Stimulated activated CD8-positive, alpha-beta memory T cell treated with anti-CD3 and anti-CD28 coated beads, Interleukin-12 subunit alpha, Interleukin-12 subunit beta, amount 100 ng/mL, for 1 hour (primary cell): ENCODE results near the gene CLDN10.
"Not testable (repeated sequence)": the region's sequence is repeated elsewhere in the genome, so short reads cannot be mapped to it uniquely, and the experiment has no call there.

ENCODE experiments used
- DNase-seq: peaks from one replicate; pipeline ENCODE4 v3.0.0-alpha.2; 2020; ENCODE audit warnings: low read depth

The CLDN10 gene

GRCh38 chr13:95541308-95541707 is 11.2 kb upstream of the CLDN10 start:
- DNase-seq, result no peak

GRCh38 chr13:95541911-95542474 is 10.5 kb upstream of the CLDN10 start:
- no peak for DNase-seq

DNA sequence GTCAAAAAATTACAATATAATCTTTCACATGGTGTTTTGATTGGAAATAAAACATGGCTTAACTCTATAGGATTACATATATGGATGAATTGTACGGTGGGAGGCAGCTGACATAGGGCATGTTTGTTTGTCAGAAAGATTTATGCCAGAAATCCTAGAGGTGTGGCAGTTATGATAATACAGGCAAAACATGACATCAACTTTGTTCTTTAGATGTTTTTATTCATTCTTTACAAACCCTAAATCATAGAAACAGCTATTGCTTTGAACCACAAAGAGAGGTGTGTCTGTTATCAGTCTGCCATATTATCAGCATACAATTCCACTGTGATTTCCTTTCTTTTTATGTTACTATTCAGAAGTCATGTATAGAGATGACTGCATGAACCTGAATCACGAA is 8.2 kb upstream of the CLDN10 start:
- no peak for DNase-seq

DNA sequence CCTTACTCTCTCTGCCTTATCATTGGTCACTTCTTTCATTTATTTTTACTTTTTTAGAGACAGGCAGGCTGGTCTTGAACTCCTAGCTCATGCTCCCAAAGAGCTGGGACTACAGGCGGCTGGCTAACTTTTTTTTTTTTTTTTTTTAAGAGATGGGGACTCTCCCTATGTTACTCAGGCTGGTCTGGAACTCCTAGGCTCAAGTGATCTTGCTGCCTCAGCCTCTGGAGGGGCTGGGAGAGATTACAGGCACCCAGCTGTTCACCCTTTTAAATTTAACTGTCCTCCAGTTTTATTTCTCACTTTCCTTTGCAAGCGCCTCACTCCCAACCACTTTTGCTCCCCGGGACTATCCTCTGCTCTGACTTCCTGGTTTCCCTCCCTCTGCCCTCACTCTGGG is 5.6 kb upstream of the CLDN10 start:
- no peak for DNase-seq

DNA sequence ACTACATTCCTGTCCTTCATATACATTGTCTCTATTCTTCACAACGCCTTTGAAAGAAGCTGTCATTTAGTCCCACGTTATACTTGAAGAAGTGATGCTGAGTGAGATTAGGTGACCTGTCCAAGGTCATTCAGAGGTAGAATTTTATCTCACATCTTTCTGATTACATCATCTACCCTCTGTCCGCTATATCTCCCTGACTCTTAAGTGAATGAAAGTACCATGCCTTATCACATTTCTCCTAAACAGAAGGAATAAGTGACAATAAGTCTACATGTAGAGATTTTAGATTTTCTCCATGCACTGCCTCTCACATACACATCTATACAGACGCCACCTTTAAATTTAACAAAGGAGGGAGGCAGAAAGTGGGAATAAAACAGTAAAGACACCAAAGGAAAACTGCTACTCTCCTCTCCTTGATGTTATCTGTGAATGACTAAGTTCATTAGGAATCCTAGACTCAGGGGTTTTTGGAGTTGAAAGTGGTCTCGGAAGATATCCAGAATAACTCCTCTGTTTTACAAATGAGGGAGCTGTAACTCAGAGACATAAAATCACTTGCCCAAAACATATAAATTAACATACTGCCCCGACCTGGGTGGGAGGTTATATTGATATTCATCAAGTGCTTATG is 4.9 kb upstream of the CLDN10 start:
- no peak for DNase-seq

GRCh38 chr13:95552208-95552538 is 347 bp upstream of the CLDN10 start:
- DNase-seq, result no peak

- DNase-seq, result no peak
Measured at GRCh38 chr13:95553581-95554385, 1.3 kb downstream of the CLDN10 start.

DNA sequence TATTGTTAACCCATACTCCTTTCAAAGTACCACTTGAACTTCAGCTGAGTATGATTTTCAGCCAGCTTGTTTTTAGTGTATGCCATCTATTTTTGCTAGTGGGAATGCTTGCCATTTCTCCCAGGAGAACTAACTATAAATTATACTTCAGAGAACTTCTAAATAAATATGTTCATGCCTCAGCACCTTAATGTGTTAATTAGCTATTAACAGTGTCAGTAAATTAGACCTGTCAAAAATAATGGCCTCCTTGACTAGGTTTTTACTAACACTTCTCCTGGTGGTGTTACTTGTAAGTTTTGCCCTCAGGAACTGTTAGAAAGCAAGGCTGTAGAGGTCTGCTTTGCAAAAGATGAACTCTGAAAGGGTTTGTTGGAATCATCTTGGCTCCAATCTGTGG is 4.5 kb downstream of the CLDN10 start:
- no peak for DNase-seq

DNA sequence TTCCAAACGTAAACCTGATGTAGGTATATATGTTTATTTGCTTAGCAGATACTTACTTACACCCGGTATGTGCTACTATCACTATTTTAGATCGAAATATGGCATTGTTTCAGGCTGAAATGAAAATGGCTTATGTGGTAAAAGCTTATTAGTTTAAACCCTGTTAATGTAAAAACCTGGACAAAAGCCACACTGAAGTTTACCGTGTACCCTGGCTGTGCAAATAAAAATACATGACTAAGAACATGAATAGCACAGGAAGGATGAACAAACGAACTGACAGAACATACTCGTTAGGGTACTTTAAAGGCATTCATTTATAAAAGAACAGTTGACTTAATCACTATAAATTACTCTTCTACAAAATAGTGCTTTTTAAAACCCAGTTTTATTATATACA is 6.6 kb downstream of the CLDN10 start:
- no peak for DNase-seq

GRCh38 chr13:95560387-95560786 is 7.9 kb downstream of the CLDN10 start:
- DNase-seq, result no peak

DNA sequence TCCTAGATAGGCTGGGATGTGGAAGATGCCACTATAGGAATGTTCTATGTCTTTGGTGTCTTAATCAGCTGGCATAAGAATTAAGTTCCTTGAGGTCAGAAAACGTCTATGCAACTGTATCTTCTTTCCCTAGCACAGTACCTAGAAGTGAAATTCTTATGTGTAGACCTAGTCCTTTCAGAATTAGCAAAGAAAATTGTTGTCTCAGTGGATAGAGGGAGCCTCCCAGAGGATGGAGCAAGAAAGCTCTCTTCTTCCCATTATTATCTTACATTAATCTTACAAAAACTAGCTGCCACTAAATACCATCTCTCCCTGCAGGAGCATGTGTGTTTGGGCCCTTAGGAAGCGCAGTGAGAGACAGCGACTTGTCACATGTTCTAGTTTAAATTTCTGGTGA is 11.6 kb downstream of the CLDN10 start:
- DNase-seq, result no peak

GRCh38 chr13:95564733-95565291 is 12.3 kb downstream of the CLDN10 start:
- no peak for DNase-seq

DNA sequence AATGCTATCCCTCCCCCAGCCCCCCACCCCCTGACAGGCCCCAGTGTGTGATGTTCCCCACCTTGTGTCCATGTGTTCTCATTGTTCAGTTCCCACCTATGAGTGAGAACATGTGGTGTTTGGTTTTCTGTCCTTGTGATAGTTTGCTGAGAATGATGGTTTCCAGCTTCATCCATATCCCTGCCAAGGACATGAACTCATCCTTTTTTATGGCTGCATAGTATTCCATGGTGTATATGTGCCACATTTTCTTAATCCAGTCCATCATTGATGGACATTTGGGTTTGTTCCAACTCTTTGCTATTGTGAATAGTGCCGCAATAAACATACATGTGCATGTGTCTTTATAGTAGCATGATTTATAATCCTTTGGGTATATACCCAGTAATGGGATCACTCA is 13.2 kb downstream of the CLDN10 start:
- not testable (repeated sequence) for DNase-seq

- no peak for DNase-seq
Measured at GRCh38 chr13:95568131-95568530, 15.6 kb downstream of the CLDN10 start.

- no peak for DNase-seq
Measured at GRCh38 chr13:95570016-95570415, 17.5 kb downstream of the CLDN10 start.

DNA sequence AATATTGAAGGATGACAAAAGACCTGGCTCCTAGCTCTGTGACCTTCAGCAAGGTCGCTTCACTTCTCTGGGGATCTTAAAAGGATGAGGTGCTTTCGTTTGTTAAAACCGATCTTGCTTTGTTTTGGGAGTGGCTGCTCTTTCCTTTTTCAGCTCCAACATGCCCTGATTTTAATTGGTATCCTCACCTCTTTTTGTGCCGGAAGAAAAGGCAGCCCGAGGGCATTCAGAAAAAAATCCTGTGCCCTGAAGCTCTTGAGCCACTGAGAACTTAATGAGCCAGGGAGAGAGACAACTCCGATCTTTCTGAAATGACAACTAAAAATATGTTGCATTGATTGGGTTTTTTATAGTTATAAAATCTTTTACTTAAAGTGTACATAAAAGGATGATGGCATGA is 19.4 kb downstream of the CLDN10 start:
- DNase-seq, result no peak

DNA sequence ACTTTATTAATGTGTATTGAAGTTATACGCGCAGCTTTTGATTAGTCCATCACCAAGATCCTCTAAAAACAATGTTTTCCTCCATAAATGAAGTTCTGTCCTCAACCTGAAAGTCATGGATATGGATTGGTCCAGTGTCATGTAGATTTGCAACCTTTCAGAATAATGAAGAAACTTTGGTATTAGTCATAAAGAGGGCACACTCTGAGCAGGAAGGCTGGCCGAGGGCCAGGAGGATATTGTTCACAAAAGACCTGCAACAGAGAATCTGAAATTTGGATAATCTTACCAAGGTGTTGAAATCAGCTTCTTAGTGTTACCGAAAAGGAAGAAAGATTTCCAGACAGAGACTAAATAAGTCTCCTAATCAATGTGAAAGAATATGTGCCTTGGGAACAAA is 20.7 kb downstream of the CLDN10 start:
- no peak for DNase-seq

DNA sequence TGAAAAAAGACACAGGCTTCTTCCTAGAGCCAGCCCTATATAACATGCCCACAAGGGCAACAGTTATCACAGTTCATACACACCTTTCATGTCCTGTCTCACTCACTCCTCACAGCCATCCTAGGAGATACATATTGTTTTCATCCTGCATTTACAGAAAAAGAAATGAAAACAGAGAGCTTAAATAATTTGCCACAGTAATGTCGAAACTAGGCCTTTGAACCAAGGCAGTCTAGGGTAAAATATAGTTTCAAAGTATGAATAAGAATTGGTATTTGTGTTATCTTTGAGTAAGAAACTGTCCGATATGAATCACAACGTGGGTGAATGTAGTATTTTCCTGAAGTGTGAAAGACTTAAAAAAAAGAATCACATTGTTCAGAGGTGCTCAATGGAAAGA is 26.8 kb downstream of the CLDN10 start:
- no peak for DNase-seq

DNA sequence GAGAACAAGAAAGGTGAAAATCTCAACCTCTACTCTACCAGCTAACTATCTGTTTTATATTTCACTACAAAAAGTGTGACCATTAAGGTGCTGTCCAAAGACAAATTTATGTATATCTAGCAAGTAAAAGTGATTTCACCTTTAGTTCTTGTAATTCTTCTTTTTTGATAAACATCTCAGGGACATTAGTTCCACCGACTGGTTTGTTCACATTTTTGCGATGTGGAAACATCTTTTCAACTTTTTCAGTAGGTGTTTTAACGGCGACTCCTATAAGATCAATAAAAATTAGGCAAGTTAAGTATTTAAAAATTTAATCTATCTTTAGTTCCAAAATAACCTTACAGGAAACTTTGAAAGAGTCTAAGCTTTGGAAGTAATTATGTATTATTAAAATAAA is 33.3 kb downstream of the CLDN10 start:
- DNase-seq, result no peak

GRCh38 chr13:95588134-95588533 is 35.6 kb downstream of the CLDN10 start:
- no peak for DNase-seq

GRCh38 chr13:95588721-95589120 is 36.2 kb downstream of the CLDN10 start:
- no peak for DNase-seq

DNA sequence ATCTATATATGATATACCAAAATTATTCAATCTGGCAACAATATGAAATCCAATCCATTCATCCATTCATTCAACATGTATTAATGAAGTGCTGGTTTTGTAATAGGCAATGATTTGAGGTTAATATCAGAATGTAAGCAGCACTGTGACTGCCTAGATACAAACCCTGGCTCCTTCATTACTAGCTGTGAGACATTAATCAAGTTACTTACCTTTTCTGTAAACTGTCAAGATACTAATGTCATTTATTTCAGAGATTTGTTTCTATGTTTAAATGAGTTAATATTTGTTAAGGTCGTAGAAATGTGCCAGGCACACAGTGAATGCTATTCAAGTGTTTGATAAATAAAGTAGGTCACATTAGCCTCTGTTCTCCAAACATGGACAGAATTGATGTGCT is 40.9 kb downstream of the CLDN10 start:
- DNase-seq, result no peak

DNA sequence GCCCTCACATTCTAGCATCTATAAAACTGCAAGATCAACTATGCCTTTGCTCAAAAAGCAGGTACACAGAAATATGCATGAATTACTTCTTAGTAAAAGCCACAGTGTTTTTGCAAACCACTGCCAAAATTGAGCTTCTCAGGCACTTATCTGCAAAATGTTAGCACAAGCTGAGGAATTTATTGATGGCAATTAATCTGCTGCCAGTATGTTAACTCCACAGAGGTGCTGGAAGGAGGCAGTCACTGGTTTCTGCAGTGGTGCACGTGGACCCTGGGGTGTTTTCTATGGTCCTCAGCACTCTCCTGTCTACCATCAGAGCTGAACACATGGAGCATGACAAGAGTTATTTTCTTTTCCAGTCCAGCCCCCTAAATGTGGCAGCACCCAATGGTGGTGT is 44.2 kb downstream of the CLDN10 start:
- no peak for DNase-seq
